ENCODE data around the gene ARID4B.
"Not testable (repeated sequence)": the region's sequence is repeated elsewhere in the genome, so short reads cannot be mapped to it uniquely, and the experiment has no call there.

The ARID4B gene

GRCh38 chr1:235297579-235297978 is 30.4 kb downstream of the ARID4B start:
- no peak for DNase-seq

- DNase-seq, result no peak
Measured at GRCh38 chr1:235296729-235297128, 31.2 kb downstream of the ARID4B start.

GRCh38 chr1:235295902-235296350 is 32.1 kb downstream of the ARID4B start:
- DNase-seq, result no peak

GRCh38 chr1:235293322-235293942 is 34.5 kb downstream of the ARID4B start:
- no peak for DNase-seq

- no peak for DNase-seq
Measured at GRCh38 chr1:235292790-235293189, 35.2 kb downstream of the ARID4B start.

- no peak for DNase-seq
Measured at GRCh38 chr1:235291599-235292091, 36.3 kb downstream of the ARID4B start.

GRCh38 chr1:235290740-235291502 is 37.1 kb downstream of the ARID4B start:
- DNase-seq, result no peak

GRCh38 chr1:235289859-235290739 is 37.9 kb downstream of the ARID4B start:
- no peak for DNase-seq

- DNase-seq, result no peak
Measured at GRCh38 chr1:235287208-235287882, 40.6 kb downstream of the ARID4B start.

GRCh38 chr1:235286667-235287066 is 41.3 kb downstream of the ARID4B start:
- no peak for DNase-seq

GRCh38 chr1:235284231-235284769 is 43.7 kb downstream of the ARID4B start:
- DNase-seq, result no peak

- DNase-seq, result not testable (repeated sequence)
Measured at GRCh38 chr1:235283636-235284035, 44.3 kb downstream of the ARID4B start.

GRCh38 chr1:235280467-235280866 is 47.5 kb downstream of the ARID4B start:
- DNase-seq, result no peak

- no peak for DNase-seq
Measured at GRCh38 chr1:235279694-235280093, 48.3 kb downstream of the ARID4B start.

- no peak for DNase-seq
Measured at GRCh38 chr1:235278915-235279292, 49.1 kb downstream of the ARID4B start.

GRCh38 chr1:235278233-235278914 is 49.6 kb downstream of the ARID4B start:
- no peak for DNase-seq

GRCh38 chr1:235277709-235278108 is 50.3 kb downstream of the ARID4B start:
- peak; percentile 16 for DNase-seq

- no peak for DNase-seq
Measured at GRCh38 chr1:235275836-235276235, 52.1 kb downstream of the ARID4B start.

GRCh38 chr1:235275223-235275622 is 52.8 kb downstream of the ARID4B start:
- no peak for DNase-seq

- no peak for DNase-seq
Measured at GRCh38 chr1:235272851-235273250, 55.1 kb downstream of the ARID4B start.

- peak; percentile 14 for DNase-seq
Measured at GRCh38 chr1:235270625-235271024, 57.4 kb downstream of the ARID4B start.

GRCh38 chr1:235269990-235270389 is 58.0 kb downstream of the ARID4B start:
- DNase-seq, result not testable (repeated sequence)
